ENCODE data around the gene DOCK2.
"Not testable (repeated sequence)": the region's sequence is repeated elsewhere in the genome, so short reads cannot be mapped to it uniquely, and the experiment has no call there.

Gene DOCK2

GRCh38 chr5:169798906-169799660 lies 162.0 kb downstream of the DOCK2 start:
- no peak for DNase-seq

DNA sequence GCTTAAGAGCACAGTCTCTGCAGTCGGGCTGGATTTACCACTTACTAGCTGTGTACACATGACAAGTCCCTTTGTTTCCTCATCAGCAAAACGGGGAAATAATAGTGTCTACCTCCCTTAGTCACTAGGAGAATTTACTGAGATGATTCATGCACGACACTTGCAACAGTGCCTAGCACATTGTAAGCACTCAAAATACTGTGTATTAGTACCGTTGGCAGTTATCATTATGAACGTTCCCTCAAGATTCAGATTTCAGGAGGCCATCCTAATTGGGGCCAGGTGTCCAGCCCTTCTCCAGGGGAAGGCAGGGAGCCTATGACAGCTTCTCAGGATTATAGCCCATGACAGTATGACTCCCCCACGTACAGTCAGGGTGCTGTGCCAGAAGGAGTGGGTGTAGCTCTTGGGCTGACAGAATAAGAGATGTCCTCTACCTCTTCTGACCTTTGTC lies 164.3 kb downstream of the DOCK2 start:
- no peak for DNase-seq

GRCh38 chr5:169801781-169802180 lies 164.7 kb downstream of the DOCK2 start:
- DNase-seq: no peak

DNA sequence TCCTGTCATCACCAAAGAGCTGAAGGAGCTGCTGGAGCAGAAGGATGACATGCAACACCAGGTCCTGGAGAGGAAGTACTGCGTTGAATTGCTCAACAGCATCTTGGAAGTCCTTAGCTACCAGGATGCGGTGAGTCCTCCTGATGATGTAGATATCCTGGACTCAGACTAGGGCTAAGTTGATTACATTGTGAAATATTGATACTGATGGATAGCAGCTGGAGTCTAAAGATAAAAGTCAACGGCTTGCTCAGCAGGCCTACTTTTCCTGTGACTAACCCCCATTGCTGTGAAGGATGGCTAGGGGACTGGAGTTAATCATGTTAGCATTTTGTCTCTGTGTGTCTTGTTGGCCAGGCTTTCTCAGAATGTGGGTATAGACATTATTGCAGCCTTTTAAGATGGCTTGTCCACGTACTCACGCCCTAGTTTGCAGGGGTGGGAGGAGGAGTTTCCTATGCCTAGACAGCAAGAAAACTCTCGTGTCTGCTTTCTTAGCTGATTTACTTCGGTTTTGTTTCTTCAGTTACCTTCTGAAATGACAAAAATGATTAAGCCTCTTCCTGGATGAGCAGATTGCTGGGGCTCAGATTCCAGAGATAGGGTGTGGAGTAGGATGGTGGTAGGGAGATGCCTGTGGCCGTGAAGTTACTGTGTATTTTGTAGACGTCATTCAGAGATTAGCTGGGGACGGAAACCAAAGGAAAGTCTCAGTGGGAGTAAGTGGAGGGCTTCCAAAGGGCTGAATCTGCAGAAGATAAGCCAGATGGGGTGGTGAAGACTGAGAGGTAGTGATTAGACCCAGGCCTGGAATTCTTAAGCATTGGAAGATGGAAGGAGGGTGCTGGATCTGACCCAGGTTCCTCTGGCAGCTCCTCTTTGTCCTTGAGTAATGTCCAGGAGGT lies 166.3 kb downstream of the DOCK2 start:
- no peak for DNase-seq

- DNase-seq: no peak
Measured at GRCh38 chr5:169804861-169805260, 167.8 kb downstream of the DOCK2 start.

GRCh38 chr5:169805527-169805934 lies 168.5 kb downstream of the DOCK2 start:
- DNase-seq: no peak

DNA sequence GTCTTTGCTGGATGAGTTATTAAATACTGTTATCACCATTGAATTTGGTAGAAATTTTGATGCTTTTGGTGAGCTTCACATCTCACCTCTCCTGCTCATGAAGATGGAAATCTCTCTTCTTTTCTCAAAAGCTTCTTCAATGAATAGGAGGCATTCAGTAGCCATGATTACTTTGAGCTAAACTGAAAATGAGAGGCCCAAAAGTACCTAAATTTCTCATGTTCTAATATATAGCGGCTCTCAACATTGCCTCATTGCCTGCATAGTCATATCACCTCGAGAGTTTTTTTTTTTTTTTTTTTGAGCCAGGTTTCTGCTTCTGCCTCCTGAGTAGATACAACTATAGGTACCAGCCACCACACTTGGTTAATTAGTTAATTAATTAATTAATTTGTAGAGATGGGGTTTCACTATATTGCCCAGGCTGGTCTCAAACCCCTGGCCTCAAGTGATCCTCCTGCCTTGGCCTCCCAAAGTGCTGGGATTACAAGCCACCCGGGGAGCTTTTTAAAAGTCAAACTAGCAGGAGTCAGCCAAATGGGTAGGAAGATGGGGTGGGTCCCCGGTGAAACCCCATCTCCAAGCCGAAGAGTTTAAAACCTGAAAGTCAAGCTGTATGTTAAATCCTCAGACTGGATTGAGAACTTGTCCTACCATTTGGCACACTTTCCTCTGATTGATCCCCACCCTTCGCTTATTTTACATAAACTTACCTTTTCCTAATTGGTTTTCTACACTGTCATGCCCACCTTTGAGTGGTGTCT lies 169.0 kb downstream of the DOCK2 start:
- DNase-seq: no peak

DNA sequence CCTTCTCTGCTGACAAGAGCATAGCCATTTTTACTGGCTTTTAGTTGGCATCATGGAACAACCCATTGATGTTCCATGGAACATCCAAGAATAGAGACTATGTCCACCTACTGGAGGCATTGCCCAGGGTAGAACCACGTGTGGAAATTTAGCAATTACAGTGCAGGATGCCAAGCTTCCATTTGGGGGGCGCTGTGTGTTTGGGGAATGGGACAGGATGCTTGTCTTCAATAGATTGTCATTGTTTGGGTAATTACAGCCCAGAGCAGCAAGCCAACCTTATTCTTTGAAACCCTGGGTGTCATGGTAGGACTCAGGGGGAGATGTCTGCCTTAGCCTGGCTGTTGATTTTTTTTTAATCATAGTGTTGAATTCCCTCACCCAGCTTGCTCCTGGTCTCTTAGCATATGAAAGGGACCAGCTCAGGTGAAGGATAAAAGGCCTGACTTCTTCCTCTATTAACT lies 171.1 kb downstream of the DOCK2 start:
- no peak for DNase-seq

GRCh38 chr5:169808880-169809279 lies 171.8 kb downstream of the DOCK2 start:
- DNase-seq: not testable (repeated sequence)

DNA sequence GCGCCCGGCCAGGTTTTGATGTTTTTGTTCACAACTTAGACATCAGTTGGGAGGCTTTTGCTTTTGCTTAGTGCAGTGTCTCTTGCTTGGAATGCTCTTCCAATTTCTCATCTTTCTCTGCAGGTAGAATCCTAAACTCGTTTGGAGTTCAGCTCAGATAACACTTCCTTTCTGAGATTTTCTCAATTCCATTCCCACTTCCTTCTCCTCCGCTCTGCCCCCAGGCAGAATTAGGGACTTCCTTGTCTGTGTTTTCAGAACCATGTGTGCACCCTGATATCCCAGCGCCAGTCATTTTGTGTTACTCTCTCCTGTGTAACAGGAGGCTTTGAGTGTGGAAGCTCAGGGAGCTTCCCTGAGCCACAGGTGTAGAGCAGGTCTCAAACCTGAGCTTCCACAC lies 172.2 kb downstream of the DOCK2 start:
- DNase-seq: no peak

DNA sequence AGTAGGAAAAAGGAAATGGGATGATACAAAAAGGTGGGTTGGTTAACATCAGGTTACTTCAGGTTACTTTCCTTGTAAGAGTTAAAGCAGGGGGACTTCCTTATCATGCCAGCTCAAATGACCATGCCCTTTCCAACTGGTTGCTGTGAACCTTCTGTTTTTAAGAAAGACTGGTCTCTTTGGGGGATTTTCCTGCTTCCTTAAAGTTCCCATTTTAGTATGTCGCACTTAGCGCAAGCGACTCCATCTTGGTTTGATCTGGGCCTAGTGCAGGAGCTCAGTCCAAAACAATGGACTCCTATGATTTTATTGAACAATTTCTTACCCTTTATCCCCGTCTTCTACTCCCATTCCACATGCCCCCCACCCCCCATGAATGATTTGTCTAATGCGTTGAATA lies 173.4 kb downstream of the DOCK2 start:
- no peak for DNase-seq

GRCh38 chr5:169811023-169811422 lies 173.9 kb downstream of the DOCK2 start:
- no peak for DNase-seq

GRCh38 chr5:169811680-169812079 lies 174.6 kb downstream of the DOCK2 start:
- DNase-seq: no peak

DNA sequence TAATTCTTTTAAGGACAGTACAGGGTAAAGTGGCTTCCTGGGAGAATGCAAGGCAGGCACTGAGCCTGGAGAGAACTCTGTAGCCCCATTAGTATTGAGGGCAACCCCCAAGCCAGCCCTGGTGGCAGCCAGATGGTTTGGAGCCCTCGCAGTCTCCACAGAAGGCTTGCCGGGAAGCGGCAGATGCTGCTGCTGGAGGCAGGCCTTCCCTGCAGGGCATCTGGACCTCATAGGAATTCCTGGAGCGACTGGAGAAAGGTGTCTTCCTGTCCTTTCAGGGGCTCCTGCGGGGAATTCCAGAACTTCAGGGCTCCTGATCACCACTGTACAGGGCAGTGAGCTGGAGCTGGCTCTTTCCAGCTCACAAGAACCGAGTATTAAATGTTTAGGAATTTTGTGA lies 175.7 kb downstream of the DOCK2 start:
- DNase-seq: no peak

GRCh38 chr5:169814045-169814444 lies 177.0 kb downstream of the DOCK2 start:
- DNase-seq: no peak

- no peak for DNase-seq
Measured at GRCh38 chr5:169814522-169814921, 177.4 kb downstream of the DOCK2 start.

- no peak for DNase-seq
Measured at GRCh38 chr5:169817031-169817430, 180.0 kb downstream of the DOCK2 start.

GRCh38 chr5:169826618-169827017 lies 189.5 kb downstream of the DOCK2 start:
- no peak for DNase-seq

DNA sequence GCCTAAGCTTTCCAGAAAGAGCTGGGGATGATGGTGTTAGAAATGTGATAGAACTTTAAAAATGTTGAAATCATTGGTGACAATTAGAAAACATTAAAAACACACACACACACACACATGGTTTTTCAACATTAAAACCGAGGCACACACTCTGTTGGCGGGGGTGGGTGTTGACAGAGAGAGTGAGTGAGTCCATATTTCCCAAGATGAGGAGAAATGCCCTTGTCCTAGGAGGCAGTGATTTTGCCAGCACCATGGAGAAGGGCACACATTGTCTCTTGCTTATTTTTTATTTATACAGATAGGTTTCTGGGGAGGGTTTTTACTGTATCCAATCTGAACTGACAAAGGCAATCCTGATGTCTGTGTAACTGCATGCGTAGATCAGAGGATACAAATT lies 190.7 kb downstream of the DOCK2 start:
- no peak for DNase-seq

DNA sequence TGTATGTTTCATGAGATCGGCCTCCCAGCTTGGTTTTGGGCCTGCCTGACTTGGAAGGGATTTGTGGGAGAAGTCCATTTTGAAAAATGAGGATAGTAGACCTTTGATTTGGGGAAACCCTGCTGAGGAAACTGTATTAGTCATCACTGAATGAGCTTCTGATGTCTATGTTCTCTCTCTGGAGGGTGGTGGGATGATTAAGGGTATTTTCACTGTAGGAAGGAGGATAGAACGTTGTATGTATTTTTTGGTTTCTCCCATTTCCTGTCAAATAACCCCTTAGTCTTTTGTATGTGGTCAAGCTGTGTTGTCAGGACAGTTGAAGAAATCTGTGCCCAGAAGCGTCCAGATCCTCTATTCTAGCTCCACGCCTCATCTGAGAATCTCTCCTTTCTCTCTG lies 191.3 kb downstream of the DOCK2 start:
- no peak for DNase-seq

GRCh38 chr5:169831331-169831730 lies 194.3 kb downstream of the DOCK2 start:
- peak; percentile 18 for DNase-seq

- no peak for DNase-seq
Measured at GRCh38 chr5:169832304-169832703, 195.2 kb downstream of the DOCK2 start.

GRCh38 chr5:169832845-169833244 lies 195.8 kb downstream of the DOCK2 start:
- DNase-seq: no peak

All from DMS153 (cell line).